GM12892 (cell line): ENCODE results near the gene ASB10.

Source experiments
- DNase-seq: peaks from one replicate; pipeline ENCODE4 v3.0.0; 2011; ENCODE audit not compliant: insufficient read length
- FAIRE-seq: peaks from 2 replicates; lab custom pipeline; 2011; peaks lifted over from hg19 to GRCh38; lab: Jason Lieb, UNC
- POLR2A ChIP-seq: IDR thresholded peaks from 2 replicates; pipeline ENCODE4 v1.6.1; 2011; ENCODE audit warnings: low read depth, low read length, control low read depth
- POLR2AphosphoS5 ChIP-seq: IDR thresholded peaks from 2 replicates; pipeline ENCODE4 v1.6.1; 2011; ENCODE audit warnings: low read depth, low read length, control low read depth
- TAF1 ChIP-seq: IDR thresholded peaks from 2 replicates; pipeline ENCODE4 v1.6.1; 2011; ENCODE audit warnings: low read depth, mild to moderate bottlenecking, control low read depth, low read length, borderline replicate concordance

Gene ASB10

GRCh38 chr7:151144387-151144786, 42.7 kb downstream of the ASB10 start:
- FAIRE-seq (no peak), DNase-seq (no peak)
- TF ChIP-seq POLR2AphosphoS5 (no peak), POLR2A (no peak), TAF1 (no peak)

DNA sequence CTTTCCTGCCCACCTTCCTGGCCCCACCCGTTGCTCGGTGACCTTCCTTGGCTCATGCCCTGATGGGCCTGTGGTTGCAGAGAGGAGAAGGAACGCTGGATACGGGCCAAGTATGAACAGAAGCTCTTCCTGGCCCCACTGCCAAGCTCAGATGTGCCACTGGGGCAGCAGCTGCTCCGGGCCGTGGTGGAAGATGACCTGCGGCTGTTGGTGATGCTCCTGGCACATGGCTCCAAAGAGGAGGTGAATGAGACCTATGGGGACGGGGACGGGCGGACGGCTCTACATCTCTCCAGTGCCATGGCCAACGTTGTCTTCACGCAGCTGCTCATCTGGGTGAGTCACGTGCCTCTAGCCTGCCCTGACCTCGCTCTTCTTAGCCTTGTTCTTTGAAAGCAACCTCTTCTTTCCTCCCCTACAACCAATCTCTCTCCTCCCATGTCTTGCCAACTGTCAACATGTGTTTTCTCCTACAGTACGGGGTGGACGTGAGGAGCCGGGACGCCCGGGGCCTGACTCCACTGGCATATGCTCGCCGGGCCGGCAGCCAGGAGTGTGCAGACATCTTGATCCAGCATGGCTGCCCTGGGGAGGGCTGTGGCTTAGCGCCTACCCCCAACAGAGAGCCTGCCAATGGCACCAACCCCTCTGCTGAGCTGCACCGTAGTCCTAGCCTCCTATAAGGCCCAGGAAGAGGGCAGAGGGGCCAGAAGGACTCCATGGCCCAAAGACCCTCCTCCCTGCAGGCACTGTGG, 43.6 kb downstream of the ASB10 start:
- FAIRE-seq (no peak), DNase-seq (no peak)
- TF ChIP-seq POLR2A (no peak), POLR2AphosphoS5 (no peak), TAF1 (no peak)

GRCh38 chr7:151142686-151143040, 44.4 kb downstream of the ASB10 start:
- FAIRE-seq, result no peak
- TF ChIP-seq POLR2A, result no peak
- no peak for DNase-seq

GRCh38 chr7:151141855-151142685, 45.0 kb downstream of the ASB10 start:
- DNase-seq (no peak), FAIRE-seq (no peak)
- TF ChIP-seq POLR2A (no peak), POLR2AphosphoS5 (no peak), TAF1 (no peak)

- TF ChIP-seq TAF1, result no peak
- TF ChIP-seq POLR2AphosphoS5, result no peak
- no peak for TF ChIP-seq POLR2A
- FAIRE-seq (no peak), DNase-seq (no peak)
Measured at GRCh38 chr7:151141311-151141854, 45.7 kb downstream of the ASB10 start.

GRCh38 chr7:151140826-151141225, 46.2 kb downstream of the ASB10 start:
- no peak for TF ChIP-seq POLR2AphosphoS5
- no peak for TF ChIP-seq POLR2A
- no peak for TF ChIP-seq TAF1
- FAIRE-seq, result no peak
- DNase-seq, result no peak

- FAIRE-seq, result no peak
- TF ChIP-seq POLR2A (no peak), TAF1 (no peak), POLR2AphosphoS5 (no peak)
- DNase-seq, result no peak
Measured at GRCh38 chr7:151139791-151140190, 47.3 kb downstream of the ASB10 start.

- DNase-seq (peak; percentile 19), FAIRE-seq (no peak)
- TF ChIP-seq POLR2AphosphoS5, result no peak
- TF ChIP-seq POLR2A, result no peak
- TF ChIP-seq TAF1, result no peak
Measured at GRCh38 chr7:151139071-151139790, 47.8 kb downstream of the ASB10 start.

DNA sequence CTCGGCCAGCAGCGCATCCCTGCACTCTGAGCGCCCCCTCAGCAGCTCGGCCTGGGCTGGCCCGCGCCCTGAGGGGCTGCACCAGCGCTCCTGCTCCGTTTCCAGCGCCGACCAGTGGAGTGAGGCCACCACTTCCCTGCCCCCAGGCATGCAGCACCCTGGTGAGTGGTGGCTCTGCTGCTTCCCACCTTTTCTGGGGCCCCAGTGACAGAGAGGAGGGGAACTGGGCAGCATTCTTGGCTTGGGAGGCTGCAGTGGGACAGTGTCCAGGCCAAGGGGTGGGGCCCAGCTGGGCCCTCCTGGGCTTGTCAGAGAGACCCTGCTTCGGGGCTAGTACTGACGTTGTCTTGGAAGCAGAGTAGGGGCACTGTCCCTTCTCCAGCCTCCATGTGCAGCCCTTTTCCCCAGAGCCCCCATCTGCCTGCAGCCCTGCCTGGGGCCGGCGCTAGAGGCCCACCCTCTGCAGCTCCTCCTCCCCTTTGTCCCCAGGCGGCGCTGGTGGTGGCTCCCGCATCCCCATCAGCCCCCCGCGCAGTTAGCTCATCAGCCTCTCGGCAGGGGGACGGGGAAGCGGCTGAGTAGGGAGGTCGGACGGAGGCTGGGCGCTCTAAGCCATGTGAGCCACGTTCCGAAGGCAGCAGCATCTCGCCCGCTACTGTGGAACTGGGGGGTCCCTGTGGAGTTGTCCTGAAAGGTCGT, 48.7 kb downstream of the ASB10 start:
- DNase-seq (peak; percentile 16), FAIRE-seq (no peak)
- TF ChIP-seq TAF1 (no peak), POLR2A (no peak), POLR2AphosphoS5 (no peak)

DNA sequence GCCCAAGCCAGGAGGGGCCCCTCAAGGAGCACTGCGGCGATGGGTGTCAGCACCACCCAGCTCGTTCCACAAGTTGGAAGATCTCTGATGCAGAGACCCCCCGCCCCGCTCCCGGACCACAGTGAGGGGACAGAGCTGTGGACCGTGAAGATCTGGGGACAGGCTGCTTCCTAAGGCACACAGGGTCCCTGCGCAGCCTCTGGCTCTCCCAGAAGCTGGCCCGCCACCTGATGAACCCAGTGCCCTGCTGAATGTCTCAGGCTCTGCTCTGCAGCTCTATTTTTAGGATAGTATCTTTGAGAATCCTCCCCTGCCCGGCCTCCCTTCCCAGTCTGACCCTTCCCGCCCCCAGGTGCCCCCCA, 49.3 kb downstream of the ASB10 start:
- FAIRE-seq (no peak), DNase-seq (peak; percentile 10)
- TF ChIP-seq POLR2AphosphoS5 (no peak), TAF1 (no peak), POLR2A (no peak)

- DNase-seq (peak; percentile 17), FAIRE-seq (no peak)
- TF ChIP-seq POLR2AphosphoS5 (no peak), TAF1 (no peak), POLR2A (no peak)
Measured at GRCh38 chr7:151137076-151137675, 49.9 kb downstream of the ASB10 start.
